HUDEP-2 (cell line): ENCODE measurements around the gene KPNA6.

Source experiments
- DNase-seq, 76 experiments: peaks; one replicate each; lab custom pipeline; 2025; ENCODE audit not compliant: unreplicated experiment in 76 of 76; lab: John Stamatoyannopoulos, UW

The KPNA6 gene

GRCh38 chr1:32208891-32209328 lies 101.1 kb downstream of the KPNA6 start, which contains the start of gene DCDC2B:
Gene DCDC2B (plus strand): TSS chr1:32209089. CDS start chr1:32209094, 5 bp downstream.
- DNase-seq = peak in 71 of 76 experiments; percentile 28 to 87 (median 69)

DNA sequence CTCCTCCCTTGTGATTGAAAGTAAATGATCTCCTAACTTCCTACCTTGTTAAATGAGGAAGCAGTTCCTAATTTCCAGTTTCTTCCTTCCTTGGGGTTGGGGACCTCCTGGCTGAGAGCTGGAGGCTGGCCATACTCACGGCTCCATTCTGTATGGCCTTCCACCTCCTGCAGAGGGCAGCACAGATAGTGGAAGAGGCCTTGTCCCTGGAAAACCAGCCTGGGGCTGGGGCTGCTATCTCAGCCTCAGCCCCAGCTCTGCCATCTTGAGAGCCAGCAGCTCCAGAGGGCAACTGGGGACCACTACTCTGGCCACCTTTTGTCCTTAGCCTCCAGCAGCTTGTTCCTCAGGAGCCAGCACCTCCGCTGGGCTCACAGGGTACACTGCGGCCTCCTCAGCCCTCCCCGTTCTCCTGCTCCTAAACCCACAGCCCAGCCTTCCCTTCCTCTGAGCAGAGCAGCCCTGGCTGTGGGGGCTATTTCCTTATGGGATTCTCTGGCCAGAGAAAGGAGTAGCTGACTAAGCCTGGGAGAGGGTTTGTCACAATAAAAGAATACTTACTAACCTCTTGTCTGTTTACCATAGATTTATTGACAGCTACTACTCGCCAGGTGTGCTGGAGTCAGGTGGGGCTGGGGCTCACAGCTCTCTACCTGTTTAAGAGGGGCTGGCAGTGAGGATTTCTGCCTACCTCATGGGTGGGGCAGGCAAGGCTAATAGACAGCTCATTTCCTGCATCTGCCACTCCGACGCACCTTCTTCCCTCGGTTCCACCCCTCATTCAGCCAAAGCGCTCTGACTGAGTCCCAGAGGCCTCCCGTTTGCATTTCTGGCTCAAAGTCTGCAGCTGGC lies 108.0 kb downstream of the KPNA6 start:
- DNase-seq = peak in 51 of 76 experiments; percentile 9 to 66 (median 32)

DNA sequence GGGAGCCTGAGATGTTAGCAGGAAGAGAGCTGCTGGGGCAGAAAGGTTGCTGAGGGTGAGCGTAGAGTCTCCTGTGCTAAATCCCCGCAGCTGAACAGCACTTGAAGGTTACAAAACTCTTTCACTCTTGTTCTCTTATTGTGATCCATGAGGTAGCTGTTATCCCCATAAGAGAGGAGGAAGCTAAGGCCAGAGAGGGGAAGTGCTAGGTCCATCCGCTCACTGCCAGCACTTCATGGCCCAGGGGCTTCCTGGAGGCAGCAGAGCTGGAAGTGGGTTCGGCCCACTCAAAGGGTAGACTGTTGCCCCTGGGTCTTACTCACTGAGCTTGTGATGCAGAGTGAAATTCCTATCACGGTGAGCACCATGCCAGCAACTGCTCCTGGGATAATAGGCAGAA lies 108.7 kb downstream of the KPNA6 start:
- DNase-seq = no peak

DNA sequence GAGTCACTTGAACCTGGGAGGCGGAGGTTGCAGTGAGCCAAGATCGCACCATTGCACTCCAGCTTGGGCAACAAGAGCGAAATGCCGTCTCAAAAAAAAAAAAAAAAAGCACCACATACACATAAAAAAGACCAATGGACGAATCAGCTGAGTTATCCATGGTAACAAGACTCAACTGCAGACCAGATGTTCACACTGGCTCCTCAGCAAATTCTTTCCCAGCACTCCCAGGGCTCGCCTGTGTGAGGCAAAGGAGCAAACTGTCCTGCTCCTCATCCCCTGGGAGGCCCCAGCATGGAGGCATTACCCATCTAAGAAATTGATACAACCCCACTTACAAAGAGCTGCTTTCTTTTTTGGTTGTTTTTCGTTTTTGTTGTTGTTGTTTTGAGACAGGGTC lies 111.2 kb downstream of the KPNA6 start:
- DNase-seq = no peak

DNA sequence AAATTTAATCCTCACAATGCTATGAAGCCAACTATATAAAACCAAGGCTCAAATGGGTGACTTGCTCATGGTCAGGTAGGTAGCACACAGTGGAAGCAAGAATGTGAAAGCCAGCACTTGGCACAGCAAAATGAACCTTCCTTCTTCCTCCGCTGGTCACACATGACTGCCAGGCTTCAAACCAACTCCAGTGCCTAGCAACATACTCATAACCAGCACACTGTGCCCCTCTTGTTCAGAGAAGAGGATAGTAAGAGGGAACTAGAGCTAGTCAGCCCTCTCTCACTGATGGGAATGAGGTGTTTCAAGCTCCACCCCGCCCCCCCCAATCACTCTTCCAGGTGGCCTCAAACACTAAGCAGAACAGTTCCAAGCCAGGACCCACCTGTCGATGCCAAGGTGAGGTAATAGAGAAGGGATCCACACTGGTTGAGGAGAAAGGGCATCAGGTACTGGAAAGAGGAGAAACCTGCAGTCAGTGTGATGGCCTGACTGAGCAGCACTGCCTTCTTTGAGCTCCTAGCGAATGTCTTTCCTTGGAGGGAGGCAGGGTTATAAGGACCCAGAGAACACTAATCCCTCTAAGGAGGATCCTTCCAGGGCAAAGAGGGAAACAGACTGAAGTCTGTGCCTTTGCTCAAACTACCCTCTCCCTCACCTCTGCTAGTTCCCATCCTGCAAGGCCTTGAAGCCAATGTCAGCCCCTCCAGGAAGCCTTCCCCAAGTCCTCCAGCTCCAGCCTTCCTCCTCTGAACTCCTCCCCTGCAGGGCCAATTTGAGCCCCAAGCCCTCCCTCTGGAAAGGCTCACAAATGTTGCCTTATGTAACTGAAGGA lies 113.1 kb downstream of the KPNA6 start:
- DNase-seq = no peak

DNA sequence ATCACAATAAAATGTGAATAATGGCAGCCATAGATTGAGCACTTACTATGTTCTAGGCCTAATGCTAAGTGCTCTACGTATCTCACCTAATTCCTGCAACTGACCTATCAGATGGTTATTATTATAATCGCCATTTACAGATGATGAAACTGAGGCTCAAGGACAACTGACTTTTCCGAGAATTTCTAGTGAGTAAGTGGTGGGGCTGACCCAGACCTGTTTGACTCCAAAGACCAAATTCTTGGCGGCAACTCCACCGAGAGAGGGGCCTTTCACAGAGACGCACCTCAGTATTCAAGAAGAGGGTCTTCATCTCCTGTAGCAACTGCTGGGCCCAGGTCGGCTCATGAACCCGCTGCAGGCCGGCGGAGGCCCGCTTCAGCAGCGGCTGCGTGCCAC lies 113.7 kb downstream of the KPNA6 start:
- DNase-seq = no peak

DNA sequence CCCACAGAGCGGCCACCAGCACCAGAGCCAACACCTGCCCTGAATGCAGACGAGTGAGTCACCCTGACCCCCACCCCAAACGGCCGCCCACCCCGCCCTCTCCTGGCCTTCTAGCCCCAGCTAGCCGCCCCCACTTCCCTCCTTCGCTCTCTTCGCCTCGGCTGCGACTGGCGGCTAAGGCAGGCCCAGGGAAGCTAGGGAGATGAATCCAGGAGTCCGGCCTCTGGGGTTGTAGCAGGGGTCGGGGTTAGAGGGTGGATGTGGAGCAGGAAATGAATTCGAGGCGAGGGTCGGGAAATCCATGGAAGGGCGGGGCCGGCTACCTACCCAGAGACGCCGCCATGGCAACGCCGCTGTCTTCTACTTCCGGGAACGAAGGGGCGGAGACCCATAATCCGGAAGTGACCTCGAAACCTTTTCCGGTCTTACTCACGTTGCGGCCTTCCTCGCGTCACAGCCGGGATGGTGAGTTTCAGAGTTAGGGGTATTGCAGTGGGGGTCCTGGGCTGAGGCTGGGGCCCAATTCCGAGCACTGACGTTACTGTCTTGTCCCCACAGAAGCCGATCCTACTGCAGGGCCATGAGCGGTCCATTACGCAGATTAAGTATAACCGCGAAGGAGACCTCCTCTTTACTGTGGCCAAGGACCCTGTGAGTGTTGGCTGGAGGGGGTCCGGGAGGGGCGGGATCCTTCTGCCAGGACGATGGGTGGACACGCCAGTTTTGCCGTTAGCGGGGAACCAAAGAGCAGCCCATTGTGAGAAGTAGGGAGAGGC lies 114.3 kb downstream of the KPNA6 start, which contains the start of the genes EIF3I and TMEM234:
TSS of gene EIF3I (plus strand) at position 428 of the 776 bp plus-strand sequence. CDS start at position 463, 35 bp downstream.
TSS of gene TMEM234 (minus strand) at position 374 of the 776 bp plus-strand sequence. CDS start at position 343, 31 bp downstream.
- peak in 73 of 76 experiments; percentile 24 to 89 (median 76) for DNase-seq

DNA sequence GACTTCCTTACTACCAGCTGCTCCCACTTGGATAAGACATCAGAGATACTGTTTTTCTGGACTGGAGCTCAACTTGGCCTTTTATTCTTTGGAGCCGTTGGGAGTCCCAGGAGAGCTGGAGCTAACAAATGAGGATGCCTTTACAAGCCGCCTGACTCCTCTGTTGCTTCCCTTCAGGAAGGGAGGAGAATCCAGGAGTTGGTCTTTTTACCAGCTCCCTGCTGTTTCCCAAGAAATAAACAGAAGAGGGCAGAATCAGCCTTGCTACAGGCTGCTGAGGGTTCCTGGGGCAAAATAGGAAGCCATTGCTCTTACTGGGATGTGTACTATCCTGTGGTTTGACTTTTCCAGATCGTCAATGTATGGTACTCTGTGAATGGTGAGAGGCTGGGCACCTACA lies 115.8 kb downstream of the KPNA6 start:
- DNase-seq = no peak

DNA sequence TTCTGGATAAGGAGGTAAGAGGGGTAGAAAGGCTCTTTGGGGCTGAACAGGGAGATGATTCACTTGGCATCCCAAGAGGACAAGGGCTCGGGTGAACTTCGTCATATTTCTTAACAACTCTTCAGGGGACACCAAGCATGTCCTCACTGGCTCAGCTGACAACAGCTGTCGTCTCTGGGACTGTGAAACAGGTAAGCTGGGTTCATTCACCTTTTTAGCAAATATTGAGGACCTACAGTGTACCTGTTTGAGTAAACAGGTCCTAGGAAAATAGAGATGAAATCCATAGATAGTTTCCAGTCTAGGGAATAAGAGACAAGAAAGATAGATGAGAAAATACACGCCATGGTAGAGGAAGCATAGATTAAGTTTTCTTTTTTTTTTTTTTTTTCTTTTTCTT lies 116.4 kb downstream of the KPNA6 start:
- no peak for DNase-seq
